GM18870 (cell line): ENCODE data around the gene VWA2.

Experiments used
- ATAC-seq: cut with Tn5 transposase; IDR thresholded peaks from one replicate; pipeline ENCODE4 v1.9.1; 2021; ENCODE audit warnings: moderate library complexity; ENCODE audit not compliant: unreplicated experiment

Gene VWA2

GRCh38 chr10:114245121-114245791 lies 6.2 kb downstream of the VWA2 start:
- ATAC-seq: no peak

- no peak for ATAC-seq
Observed at GRCh38 chr10:114246679-114247305, 7.7 kb downstream of the VWA2 start.

DNA sequence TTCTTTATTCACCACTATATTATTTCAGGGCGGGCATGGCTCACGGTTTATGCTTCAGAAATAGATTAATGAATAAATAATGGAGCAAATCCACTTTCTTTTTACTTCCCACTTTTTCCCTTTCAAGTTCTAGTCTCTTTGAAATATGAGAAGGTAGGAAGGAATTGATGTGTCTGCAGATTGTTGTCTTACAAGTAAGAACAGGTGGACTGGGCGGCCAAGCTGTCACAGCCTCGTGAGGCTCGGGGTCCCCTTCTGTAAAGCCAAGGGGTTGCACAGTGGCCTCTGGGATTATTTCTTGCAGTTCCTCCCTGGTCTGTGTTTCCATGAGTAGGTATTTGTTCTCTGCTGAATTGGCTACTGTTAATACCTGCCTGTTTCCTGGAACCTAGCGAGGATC lies 11.2 kb downstream of the VWA2 start:
- no peak for ATAC-seq

DNA sequence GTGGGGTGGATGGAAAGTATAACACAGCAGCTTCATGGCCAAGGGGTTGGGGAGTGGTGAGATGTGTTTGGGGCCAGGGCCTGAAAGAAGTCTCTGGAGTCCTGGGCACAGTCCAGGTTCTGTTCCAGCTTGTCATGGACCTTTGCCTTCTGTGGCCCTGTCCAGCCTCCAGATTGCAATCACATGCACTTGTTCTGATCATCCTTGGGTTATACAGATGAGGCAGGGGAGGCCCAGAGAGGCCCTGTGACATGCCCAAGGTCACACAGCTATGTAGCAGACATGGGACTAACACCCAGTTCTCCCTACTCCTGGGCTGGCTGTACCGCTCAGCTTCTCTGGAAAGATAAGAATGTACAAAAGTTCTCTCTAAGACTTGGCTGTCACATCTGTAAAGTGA lies 11.7 kb downstream of the VWA2 start:
- no peak for ATAC-seq

GRCh38 chr10:114252092-114252491 lies 13.0 kb downstream of the VWA2 start:
- ATAC-seq: no peak

DNA sequence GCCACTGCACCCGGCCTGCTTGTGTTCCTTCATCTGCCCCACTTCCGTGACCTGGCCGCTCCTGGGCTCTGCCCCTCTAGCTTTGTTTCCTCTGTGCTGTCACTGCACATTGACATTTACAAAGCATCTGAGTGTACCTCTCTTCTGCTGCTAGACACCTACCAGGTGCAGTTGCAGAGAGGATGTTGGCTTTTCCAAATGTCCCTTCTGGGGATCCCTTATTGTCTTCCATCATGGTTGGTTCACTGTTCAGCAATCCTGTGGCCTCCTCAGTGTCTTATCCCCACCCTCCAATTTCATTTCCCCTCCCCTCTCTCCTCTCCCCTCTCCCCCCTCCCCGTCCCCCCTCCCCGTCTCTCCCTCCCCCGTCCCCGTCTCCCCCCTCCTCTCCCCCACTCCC lies 13.8 kb downstream of the VWA2 start:
- ATAC-seq: no peak

DNA sequence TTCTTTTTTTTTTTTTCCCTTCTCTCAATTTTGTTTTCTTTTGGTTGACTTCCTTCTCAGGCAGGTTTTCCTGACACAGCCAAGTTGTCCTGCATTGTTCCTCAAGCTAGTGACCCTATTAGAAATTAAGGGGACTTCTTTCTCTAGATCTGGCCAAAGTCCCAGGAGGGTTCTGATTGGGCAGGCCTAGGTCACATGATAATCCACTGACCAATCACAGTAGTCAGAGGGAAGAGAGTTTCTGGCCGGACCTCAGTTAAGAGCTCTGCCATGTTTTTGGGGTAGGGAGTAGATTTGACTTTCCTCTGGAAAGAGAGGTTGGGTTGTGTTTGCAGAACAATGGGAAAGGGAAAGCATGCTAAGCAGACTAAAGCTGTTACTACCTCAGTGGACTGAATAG lies 16.2 kb downstream of the VWA2 start:
- no peak for ATAC-seq

DNA sequence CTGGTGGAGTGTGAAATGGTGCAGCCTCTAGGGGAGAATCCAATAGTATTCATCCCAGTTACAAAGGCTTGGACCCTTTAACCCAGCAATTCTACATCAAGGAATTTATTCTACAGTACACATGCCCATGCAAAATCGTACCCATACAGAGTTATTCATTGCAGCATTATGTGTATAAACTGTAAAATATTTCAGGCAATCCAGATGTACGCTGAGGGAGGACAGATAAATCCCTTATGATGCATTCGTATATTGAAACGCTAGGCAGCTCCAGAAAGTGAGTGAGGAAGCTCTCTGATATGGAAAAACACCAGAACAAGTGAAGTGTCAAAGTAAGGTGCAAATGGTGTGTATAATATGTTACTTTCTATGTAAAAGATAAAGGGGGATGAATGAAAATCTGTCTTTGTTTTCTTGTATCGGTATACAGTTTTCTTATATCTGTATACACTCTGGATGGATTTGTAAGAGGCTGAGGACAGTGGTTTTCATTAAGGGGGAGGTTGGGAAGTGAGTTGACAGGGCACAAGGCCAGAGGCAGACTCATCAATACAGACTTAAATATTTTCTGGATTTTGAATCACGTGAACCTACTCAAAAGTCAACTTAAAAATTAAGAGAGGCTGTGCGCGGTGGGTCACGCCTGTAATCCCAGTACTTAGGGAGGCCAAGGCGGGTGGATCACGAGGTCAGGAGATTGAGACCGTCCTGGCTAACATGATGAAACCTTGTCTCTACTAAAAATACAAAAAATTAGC lies 17.1 kb downstream of the VWA2 start:
- no peak for ATAC-seq

DNA sequence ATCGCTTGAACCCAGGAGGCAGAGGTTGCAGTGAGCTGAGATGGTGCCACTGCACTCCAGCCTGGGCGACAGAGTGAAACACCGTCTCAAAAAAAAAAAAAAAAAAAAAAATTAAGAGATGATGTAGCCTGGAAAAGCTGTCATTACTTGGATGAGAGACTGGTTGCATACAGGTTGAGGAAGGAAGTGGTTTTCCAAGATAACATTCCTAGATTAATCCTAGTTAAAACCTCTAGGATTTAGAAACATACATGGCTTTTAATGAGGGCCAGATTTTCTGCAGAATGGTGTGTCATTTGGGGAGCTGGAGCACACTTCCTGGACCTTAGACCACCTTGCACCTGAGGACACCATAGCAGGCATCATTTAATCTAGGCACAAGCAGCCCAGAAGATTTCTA lies 17.8 kb downstream of the VWA2 start:
- ATAC-seq: no peak

DNA sequence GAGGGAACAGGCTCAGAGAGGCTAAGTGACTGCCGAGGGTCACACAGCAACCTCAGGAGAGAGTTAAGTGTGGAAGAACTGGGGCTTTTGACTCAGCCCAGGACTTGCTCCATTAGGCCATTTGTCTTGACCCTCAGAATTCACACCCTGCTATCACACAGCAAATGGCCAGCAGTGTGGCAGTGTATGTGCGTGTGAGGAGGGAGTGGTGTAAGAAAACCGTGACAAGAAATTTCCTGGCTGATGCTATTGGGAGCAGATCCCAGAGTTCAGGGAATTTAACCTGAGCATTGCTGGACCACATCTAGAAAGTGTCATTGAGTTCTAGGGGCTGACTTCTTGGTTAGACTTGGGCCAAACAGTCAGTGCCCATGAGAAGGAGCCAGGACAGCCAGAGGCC lies 18.4 kb downstream of the VWA2 start:
- no peak for ATAC-seq

DNA sequence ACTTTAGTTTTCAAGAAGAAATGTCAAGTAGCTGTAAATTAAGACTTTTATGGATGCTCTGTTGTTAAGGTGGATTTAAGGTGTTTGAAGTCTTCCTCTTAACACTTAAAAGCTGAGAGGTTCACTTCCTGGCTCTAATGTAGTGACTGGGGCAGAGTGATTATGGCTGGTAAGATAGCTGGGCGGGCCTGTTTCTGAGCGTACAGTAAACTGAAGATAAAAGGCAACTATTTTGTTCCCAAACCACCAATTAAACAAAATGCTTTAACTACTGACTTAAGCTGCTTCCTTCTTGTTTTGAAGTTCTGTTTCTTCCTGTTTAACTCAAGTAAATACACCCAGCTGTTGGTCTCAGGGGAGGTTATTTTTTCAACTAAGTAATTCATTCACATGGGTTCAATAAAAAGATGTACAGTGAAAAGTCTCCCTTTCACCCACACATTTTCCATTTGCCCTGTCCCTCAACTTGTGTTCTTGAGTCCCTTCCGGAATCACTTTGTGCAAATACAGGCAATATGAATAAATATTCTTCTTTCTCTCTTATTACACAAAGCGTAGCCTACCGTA lies 19.3 kb downstream of the VWA2 start:
- ATAC-seq: no peak

DNA sequence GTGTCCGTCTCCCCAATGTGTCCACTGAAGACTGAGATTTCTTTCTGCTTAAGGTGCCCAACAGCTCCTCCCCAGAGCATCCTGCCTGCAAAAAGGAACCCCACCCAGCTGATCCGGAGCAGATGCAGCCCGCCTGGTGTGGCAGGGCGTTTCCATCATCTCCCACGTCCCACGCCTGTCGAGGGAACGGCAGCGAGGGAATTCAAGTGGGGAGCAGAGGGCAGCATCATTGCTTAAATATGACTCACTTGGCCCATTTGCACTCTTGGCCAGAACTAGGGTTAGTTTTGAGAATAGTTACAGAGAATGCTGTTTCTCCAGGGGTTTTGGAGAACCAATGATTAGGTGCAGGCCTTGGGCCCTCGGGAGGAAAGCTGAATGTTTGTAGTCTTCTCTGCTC lies 20.8 kb downstream of the VWA2 start:
- no peak for ATAC-seq

DNA sequence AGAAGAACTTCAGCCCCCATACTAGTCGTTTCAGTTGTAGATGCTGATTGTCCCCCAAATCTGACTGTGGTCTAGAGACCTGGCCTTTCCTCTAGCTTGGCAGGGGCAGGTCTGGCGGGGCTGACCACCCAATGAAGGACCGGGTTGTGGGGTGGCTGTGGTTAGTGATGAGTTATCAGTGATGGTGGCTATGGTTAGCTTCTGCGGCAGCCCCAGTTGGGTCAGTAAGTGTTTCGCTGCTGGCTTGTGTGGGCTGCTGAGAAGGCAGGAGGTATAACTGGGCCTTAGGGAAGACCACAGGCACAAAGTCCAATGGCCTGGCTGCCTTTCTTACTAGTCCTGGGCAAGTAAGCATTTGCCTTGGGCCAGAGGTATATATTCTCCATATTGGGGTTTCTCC lies 21.3 kb downstream of the VWA2 start:
- no peak for ATAC-seq

DNA sequence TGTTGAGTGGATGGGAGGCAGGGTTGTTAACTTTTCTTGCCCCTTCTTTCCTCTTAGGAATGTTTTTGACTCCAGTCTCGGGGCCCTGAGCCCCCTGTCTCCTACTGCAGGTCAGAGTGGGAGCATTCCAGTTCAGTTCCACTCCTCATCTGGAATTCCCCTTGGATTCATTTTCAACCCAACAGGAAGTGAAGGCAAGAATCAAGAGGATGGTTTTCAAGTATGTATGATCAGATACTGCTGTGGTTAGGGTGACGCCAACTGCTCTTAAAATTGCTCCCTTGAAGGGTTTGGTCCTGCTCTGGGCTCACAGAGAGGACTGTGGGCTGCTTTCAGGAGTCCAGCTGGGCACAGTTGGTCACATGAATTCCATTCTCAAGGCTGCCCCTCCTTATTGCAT lies 22.0 kb downstream of the VWA2 start:
- peak; percentile 50 for ATAC-seq

GRCh38 chr10:114262496-114262895 lies 23.4 kb downstream of the VWA2 start:
- no peak for ATAC-seq

DNA sequence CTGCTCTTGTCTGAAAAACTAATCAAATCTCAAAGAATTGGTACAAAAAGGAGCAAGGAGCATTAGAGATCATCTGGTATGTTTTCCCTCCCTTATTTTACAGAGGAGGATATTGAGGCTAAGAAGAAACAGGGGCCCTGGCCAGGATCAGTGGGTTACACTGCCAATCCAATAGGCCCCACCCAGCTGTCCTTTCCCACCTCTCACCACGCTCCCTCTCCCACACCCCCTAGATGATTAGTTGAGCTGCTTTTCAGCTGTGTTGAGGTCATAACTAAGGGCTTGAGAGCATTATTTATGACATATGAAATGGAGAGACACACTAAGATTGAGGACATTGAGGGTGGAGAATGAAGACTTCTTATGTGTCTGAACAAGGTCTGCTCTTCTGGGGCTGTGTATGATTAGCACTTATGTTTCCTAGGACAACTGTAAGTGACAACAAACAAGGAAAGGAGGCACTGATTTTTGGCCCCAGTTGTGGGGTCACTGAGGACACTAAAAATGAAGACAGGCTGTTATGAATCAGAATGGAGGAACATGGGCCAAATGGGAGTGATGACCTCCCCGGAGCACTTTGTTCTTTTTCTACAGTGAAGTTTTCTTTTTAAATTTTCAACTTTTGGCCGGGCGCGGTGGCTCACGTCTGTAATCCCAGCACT lies 26.5 kb downstream of the VWA2 start:
- ATAC-seq: no peak

DNA sequence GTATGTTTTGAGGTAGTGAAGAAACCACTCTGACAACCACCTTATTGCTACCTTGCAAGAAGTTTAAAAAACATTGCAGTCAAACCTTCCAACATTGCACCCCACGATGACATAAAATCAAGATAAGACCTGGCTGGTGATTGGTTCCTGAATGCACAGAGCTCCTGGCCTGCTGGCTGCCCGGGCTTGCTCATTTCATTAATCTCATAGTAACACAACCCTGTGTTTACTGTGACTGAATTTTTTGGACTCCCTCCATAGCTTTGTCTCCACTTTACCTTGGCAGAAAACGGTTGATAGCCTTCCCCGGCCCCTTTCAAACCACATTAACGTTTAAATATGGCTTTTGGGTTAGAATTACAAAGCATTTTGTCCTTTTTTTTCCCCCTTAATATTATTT lies 27.5 kb downstream of the VWA2 start:
- no peak for ATAC-seq

GRCh38 chr10:114271075-114271778 lies 32.2 kb downstream of the VWA2 start:
- no peak for ATAC-seq

DNA sequence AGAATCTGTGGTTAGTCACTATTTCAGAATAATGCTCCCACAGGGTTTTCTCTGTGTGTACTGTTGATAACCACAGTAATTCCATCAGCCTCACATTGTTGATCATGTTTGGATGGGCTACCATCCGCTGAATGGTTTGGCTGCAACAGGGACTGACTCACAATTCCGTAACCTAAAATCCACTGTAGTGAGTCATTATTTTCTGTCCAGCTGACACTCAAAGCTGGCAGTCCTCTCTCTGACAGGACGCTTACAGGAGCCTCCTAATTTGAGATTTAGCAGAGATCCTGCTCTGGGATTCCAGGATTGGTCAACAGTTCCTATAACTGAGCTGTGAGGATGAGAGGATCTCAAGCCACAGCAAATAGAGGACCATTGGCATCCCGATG lies 32.7 kb downstream of the VWA2 start:
- ATAC-seq: no peak

DNA sequence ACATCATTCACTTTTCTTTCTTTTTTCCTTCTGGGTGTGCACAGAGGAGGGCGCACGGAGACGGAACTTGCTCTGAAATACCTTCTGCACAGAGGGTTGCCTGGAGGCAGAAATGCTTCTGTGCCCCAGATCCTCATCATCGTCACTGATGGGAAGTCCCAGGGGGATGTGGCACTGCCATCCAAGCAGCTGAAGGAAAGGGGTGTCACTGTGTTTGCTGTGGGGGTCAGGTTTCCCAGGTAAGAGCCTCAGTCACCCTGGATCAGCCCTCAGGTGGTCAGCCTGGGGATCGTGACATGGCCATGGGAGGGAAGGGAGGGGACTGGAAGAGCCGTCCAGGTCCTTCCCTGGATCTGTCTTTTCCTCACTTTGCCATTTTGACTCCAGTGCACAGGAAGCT lies 33.6 kb downstream of the VWA2 start:
- no peak for ATAC-seq

DNA sequence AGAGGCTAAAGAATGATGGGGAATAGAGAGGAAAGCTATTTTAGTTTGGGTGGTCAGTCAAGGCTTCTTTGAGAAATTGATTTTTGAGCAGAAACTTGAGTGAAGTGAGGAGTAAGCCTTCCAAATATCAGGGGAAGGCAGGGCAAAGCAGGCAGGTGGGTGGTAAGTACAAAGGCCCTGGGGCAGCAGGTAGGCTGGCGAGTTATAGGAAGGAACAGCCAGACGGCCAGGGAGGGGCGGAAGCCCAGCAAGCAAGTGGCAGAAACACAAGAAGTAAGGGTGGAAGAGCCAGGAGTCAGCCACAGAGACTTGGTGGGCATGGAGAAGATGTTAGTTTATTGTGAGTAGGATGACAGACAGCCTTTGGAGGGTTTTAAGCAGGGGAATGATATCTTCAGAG lies 34.9 kb downstream of the VWA2 start:
- no peak for ATAC-seq
